ENCODE data around the gene LAMTOR3. TPM values are rescaled to one million over a fixed set of nuclear protein-coding genes. Genes with fewer than 3 reads are reported as not detected.

LAMTOR3 gene
- total RNA-seq, 3 donors from 2014 or later (not counting 1 experiment from before 2014, with no cell fraction given), result 18.1 to 29.9 (median 25.9) TPM

GRCh38 chr4:99891351-99891750, 2.9 kb downstream of the LAMTOR3 start:
- H3K36me3 Mint-ChIP-seq, result peaks cover 6% of the 10 kb centered on the region
- ATAC-seq (no peak), DNase-seq (no peak)
- no peak overlapping the region for H3K27ac ChIP-seq (ENCODE audit: low read length)
- WGBS (ENCODE audit: insufficient coverage), result 79% methylated on average over 2 of the region's 2 CpGs
- H3K4me1 ChIP-seq (ENCODE audit: control insufficient read depth, insufficient read depth, low read length), result peaks cover 20% of the 10 kb centered on the region
- H3K9me3 Mint-ChIP-seq, result no peaks in the 10 kb centered on the region
- no peak for TF ChIP-seq CTCF (IDR thresholded peaks at IDR 0.05)
- H3K27me3 Mint-ChIP-seq (ENCODE audit: low read depth in 2 of 2), result no peaks in the 10 kb centered on the region
- H3K9me3 ChIP-seq (ENCODE audit: control insufficient read depth, insufficient read depth, low read length), result no peaks in the 10 kb centered on the region
- peak overlapping the region; percentile 45 for H3K4me3 Mint-ChIP-seq
- H3K4me3 ChIP-seq (ENCODE audit: low read length), result no peak overlapping the region
- H3K36me3 ChIP-seq (ENCODE audit: control insufficient read depth, insufficient read depth, low read length), result peaks cover 18% of the 10 kb centered on the region
- peaks cover 34 to 39% of the 10 kb centered on the region in 2 donors for H3K4me1 Mint-ChIP-seq
- no peaks in the 10 kb centered on the region for H3K27me3 ChIP-seq (ENCODE audit: control insufficient read depth, insufficient read depth, low read length)
- peak overlapping the region in 1 of 2 donors; percentile 43 for H3K27ac Mint-ChIP-seq
- intact Hi-C loops (cut with micrococcal nuclease), result loop anchor here (10.0 kb wide), 1 partner anchor 967 kb away; the partner anchor contains the start of gene EIF4E

GRCh38 chr4:99887837-99888236, 6.4 kb downstream of the LAMTOR3 start:
- Mint-ChIP-seq H3K4me1 (peaks cover 9 to 19% of the 10 kb centered on the region in 2 donors), H3K9me3 (no peaks in the 10 kb centered on the region), H3K4me3 (no peak overlapping the region), H3K36me3 (peaks cover 6% of the 10 kb centered on the region), H3K27ac (no peak overlapping the region), H3K27me3 (ENCODE audit: low read depth in 2 of 2) (no peaks in the 10 kb centered on the region)
- H3K4me1 ChIP-seq (ENCODE audit: control insufficient read depth, insufficient read depth, low read length), result peaks cover 2% of the 10 kb centered on the region
- 96% methylated on average over 4 of the region's 5 CpGs for WGBS (ENCODE audit: insufficient coverage)
- H3K36me3 ChIP-seq (ENCODE audit: control insufficient read depth, insufficient read depth, low read length), result peaks cover 40% of the 10 kb centered on the region
- DNase-seq (no peak), ATAC-seq (no peak)
- no peaks in the 10 kb centered on the region for H3K27me3 ChIP-seq (ENCODE audit: control insufficient read depth, insufficient read depth, low read length)
- intact Hi-C loops (cut with micrococcal nuclease), result no loop called here
- H3K4me3 ChIP-seq (ENCODE audit: low read length), result no peak overlapping the region
- H3K27ac ChIP-seq (ENCODE audit: low read length), result no peak overlapping the region
- H3K9me3 ChIP-seq (ENCODE audit: control insufficient read depth, insufficient read depth, low read length), result no peaks in the 10 kb centered on the region
- no peak for TF ChIP-seq CTCF (IDR thresholded peaks at IDR 0.05)

- ATAC-seq (no peak), DNase-seq (no peak)
- WGBS (ENCODE audit: insufficient coverage), result 100% methylated on average over 1 of the region's 4 CpGs
- Histone ChIP-seq H3K27ac (ENCODE audit: low read length) (no peak overlapping the region), H3K4me3 (ENCODE audit: low read length) (no peak overlapping the region), H3K9me3 (ENCODE audit: control insufficient read depth, insufficient read depth, low read length) (no peaks in the 10 kb centered on the region), H3K27me3 (ENCODE audit: control insufficient read depth, insufficient read depth, low read length) (no peaks in the 10 kb centered on the region), H3K4me1 (ENCODE audit: control insufficient read depth, insufficient read depth, low read length) (no peaks in the 10 kb centered on the region), H3K36me3 (ENCODE audit: control insufficient read depth, insufficient read depth, low read length) (peaks cover 50% of the 10 kb centered on the region)
- Mint-ChIP-seq H3K9me3 (no peaks in the 10 kb centered on the region), H3K4me1 (peaks cover 4 to 15% of the 10 kb centered on the region in 2 donors), H3K36me3 (peaks cover 3% of the 10 kb centered on the region), H3K27me3 (ENCODE audit: low read depth in 2 of 2) (no peaks in the 10 kb centered on the region), H3K27ac (peak overlapping the region in 1 of 2 donors; percentile 21), H3K4me3 (no peak overlapping the region)
- intact Hi-C loops (cut with micrococcal nuclease), result no loop called here
- TF ChIP-seq CTCF (IDR thresholded peaks at IDR 0.05), result no peak
Observed at GRCh38 chr4:99886146-99886545, 8.1 kb downstream of the LAMTOR3 start.

GRCh38 chr4:99885687-99886086, 8.5 kb downstream of the LAMTOR3 start:
- no peaks in the 10 kb centered on the region for H3K36me3 Mint-ChIP-seq
- intact Hi-C loops (cut with micrococcal nuclease), result no loop called here
- peaks cover 0 to 10% of the 10 kb centered on the region in 2 donors for H3K4me1 Mint-ChIP-seq
- Histone ChIP-seq H3K9me3 (ENCODE audit: control insufficient read depth, insufficient read depth, low read length) (no peaks in the 10 kb centered on the region), H3K4me1 (ENCODE audit: control insufficient read depth, insufficient read depth, low read length) (no peaks in the 10 kb centered on the region), H3K27ac (ENCODE audit: low read length) (no peak overlapping the region), H3K36me3 (ENCODE audit: control insufficient read depth, insufficient read depth, low read length) (peaks cover 54% of the 10 kb centered on the region), H3K27me3 (ENCODE audit: control insufficient read depth, insufficient read depth, low read length) (no peaks in the 10 kb centered on the region), H3K4me3 (ENCODE audit: low read length) (no peak overlapping the region)
- no peaks in the 10 kb centered on the region for H3K27me3 Mint-ChIP-seq (ENCODE audit: low read depth in 2 of 2)
- no peak for ATAC-seq
- no peak overlapping the region for H3K4me3 Mint-ChIP-seq
- no peaks in the 10 kb centered on the region for H3K9me3 Mint-ChIP-seq
- no peak for DNase-seq
- no peak overlapping the region for H3K27ac Mint-ChIP-seq
- TF ChIP-seq CTCF (IDR thresholded peaks at IDR 0.05), result no peak

Data from natural killer cell (primary cell).